A673 (cell line): ENCODE data around the gene C1orf141. TPM values are rescaled to one million over a fixed set of nuclear protein-coding genes. Genes with fewer than 3 reads are reported as not detected.

Experiments used
- BruUV-seq: library from RNA; stranded (reverse); fragments of 400-500 nt; replicated peaks from 2 replicates; lab custom pipeline; 2021; lab: Mats Ljungman, UMichigan
- CTCF ChIA-PET: fragments of 300-600 bp; sonication (Branson Sonifier 250); formaldehyde crosslinking; loops from one replicate; lab custom pipeline; 2022; ENCODE audit warnings: antibody characterized with exemption; lab: Charles Lee
- POLR2A ChIA-PET: fragments of 300-600 bp; sonication (Branson Sonifier 250); formaldehyde crosslinking; loops from one replicate; lab custom pipeline; 2022; ENCODE audit warnings: antibody characterized with exemption; ENCODE audit not compliant: low non-redundant PET; lab: Charles Lee
- DNase-seq: peaks from one replicate; pipeline ENCODE4 v3.0.0-alpha.2; 2015; ENCODE audit warnings: low spot score
- H3K27ac ChIP-seq: fragments of 200-600 bp; sonication (generic); 2 replicates; pipeline ENCODE4 v1.5.1; 2016; ENCODE audit warnings: mixed run types, low read depth, mild to moderate bottlenecking, mixed read lengths, antibody characterized with exemption, low read length; ENCODE audit not compliant: poor library complexity, severe bottlenecking
- H3K27me3 ChIP-seq: fragments of 200-600 bp; sonication (generic); replicated peaks from 2 replicates; pipeline ENCODE4 v1.6.1; 2017; ENCODE audit warnings: mixed run types, low read depth, mild to moderate bottlenecking, mixed read lengths, antibody characterized with exemption, low read length; ENCODE audit not compliant: insufficient read depth, poor library complexity
- H3K36me3 ChIP-seq: fragments of 200-600 bp; sonication (generic); 2 replicates; pipeline ENCODE4 v1.6.1; 2016; ENCODE audit warnings: mixed run types, mild to moderate bottlenecking, mixed read lengths, antibody characterized with exemption, low read length; ENCODE audit not compliant: insufficient read depth, poor library complexity, severe bottlenecking
- H3K4me1 ChIP-seq: fragments of 200-600 bp; sonication (generic); 2 replicates; pipeline ENCODE4 v1.6.1; 2017; ENCODE audit warnings: mixed run types, mild to moderate bottlenecking, mixed read lengths, antibody characterized with exemption, low read length; ENCODE audit not compliant: insufficient read depth, poor library complexity, severe bottlenecking
- H3K4me3 ChIP-seq: fragments of 200-600 bp; sonication (generic); 2 replicates; pipeline ENCODE4 v1.5.1; 2016; ENCODE audit warnings: low read depth, mixed run types, mild to moderate bottlenecking, mixed read lengths, low read length; ENCODE audit not compliant: poor library complexity, severe bottlenecking
- H3K9me3 ChIP-seq: fragments of 200-600 bp; sonication (generic); 2 replicates; pipeline ENCODE4 v1.6.1; 2016; ENCODE audit warnings: mixed run types, low read depth, mild to moderate bottlenecking, mixed read lengths, antibody characterized with exemption, low read length; ENCODE audit not compliant: poor library complexity, severe bottlenecking
- CTCF ChIP-seq: fragments of 300-800, 200-600 bp; sonication (generic); conservative IDR thresholded peaks from 2 replicates; pipeline ENCODE4 v1.5.1; 2017; ENCODE audit warnings: low read depth, mild to moderate bottlenecking, antibody characterized with exemption, low read length, moderate library complexity, mixed read lengths
- EZH2 ChIP-seq: fragments of 200-600 bp; sonication (generic); IDR thresholded peaks from 2 replicates; pipeline ENCODE4 v1.6.1; 2017; ENCODE audit warnings: borderline replicate concordance, low read depth, mild to moderate bottlenecking, mixed read lengths, antibody characterized with exemption, low read length; ENCODE audit not compliant: poor library complexity, severe bottlenecking
- intact Hi-C: fragments of 100-400 bp; cut with micrococcal nuclease; formaldehyde crosslinking; loops from one replicate; pipeline ENCODE4 v1.10.0; 2022; ENCODE audit not compliant: unreplicated experiment
- total RNA-seq: library from RNA; stranded (reverse); gene quantifications from 2 replicates; pipeline ENCODE4 v1.2.3, GENCODE V29; 2021

Gene C1orf141
- total RNA-seq, 1 experiment from 2014 or later: not detected

GRCh38 chr1:67118646-67119045, 16.1 kb downstream of the C1orf141 start:
- no peaks in the 10 kb centered on the region for H3K9me3 ChIP-seq
- no peak overlapping the region for H3K4me3 ChIP-seq
- BruUV-seq: no TSS peak
- POLR2A ChIA-PET: no interaction called here
- no peak for DNase-seq
- CTCF ChIA-PET: no interaction called here
- no peak overlapping the region for H3K27ac ChIP-seq
- no peaks in the 10 kb centered on the region for H3K4me1 ChIP-seq
- intact Hi-C loops: no loop called here
- no peak for TF ChIP-seq EZH2
- TF ChIP-seq CTCF: no peak
- H3K36me3 ChIP-seq: no peaks in the 10 kb centered on the region
- no peaks in the 10 kb centered on the region for H3K27me3 ChIP-seq

- no TSS peak for BruUV-seq
- H3K4me1 ChIP-seq: no peaks in the 10 kb centered on the region
- ChIA-PET CTCF (no interaction called here), POLR2A (no interaction called here)
- H3K9me3 ChIP-seq: no peaks in the 10 kb centered on the region
- intact Hi-C loops: no loop called here
- H3K27me3 ChIP-seq: no peaks in the 10 kb centered on the region
- no peak overlapping the region for H3K27ac ChIP-seq
- H3K36me3 ChIP-seq: no peaks in the 10 kb centered on the region
- H3K4me3 ChIP-seq: no peak overlapping the region
- no peak for TF ChIP-seq EZH2
- TF ChIP-seq CTCF: no peak
- DNase-seq: no peak
These were observed 16.6 kb downstream of the C1orf141 start for GRCh38 chr1:67118191-67118590.

- Histone ChIP-seq H3K27me3 (no peaks in the 10 kb centered on the region), H3K36me3 (no peaks in the 10 kb centered on the region), H3K27ac (no peak overlapping the region), H3K9me3 (no peaks in the 10 kb centered on the region), H3K4me1 (no peaks in the 10 kb centered on the region), H3K4me3 (no peak overlapping the region)
- POLR2A ChIA-PET: no interaction called here
- no TSS peak for BruUV-seq
- intact Hi-C loops: no loop called here
- CTCF ChIA-PET: no interaction called here
- no peak for DNase-seq
- no peak for TF ChIP-seq CTCF
- TF ChIP-seq EZH2: no peak
These were observed 20.6 kb downstream of the C1orf141 start for GRCh38 chr1:67114162-67114561.
